Tibial artery (tissue), 4 donors: ENCODE measurements around the gene SCN5A.

Source experiments
- DNase-seq, 2 donors: peaks; one replicate each; pipeline ENCODE4 v3.0.0-alpha.2; 2019
- H3K27ac ChIP-seq, 2 donors: fragments of 200-600 bp; sonication (generic) in 1 of 2; 1 replicate in 1 of 2; 2 replicates in 1 of 2; pipeline ENCODE4 v1.5.1; 2018 to 2019; ENCODE audit warnings: mild to moderate bottlenecking in 1 of 2
- H3K27me3 ChIP-seq, 2 donors: fragments of 200-600 bp; sonication (generic) in 1 of 2; one replicate each; pipeline versions ENCODE4 v1.5.1 to v1.6.0; 2016 to 2019
- H3K36me3 ChIP-seq, 3 donors: fragments of 200-600 bp; sonication (generic) in 2 of 3; one replicate each; pipeline ENCODE4 v1.5.1; 2016 to 2019; ENCODE audit warnings: mild to moderate bottlenecking in 2 of 3
- H3K4me1 ChIP-seq, 4 donors: fragments of 200-600 bp; sonication (generic) in 2 of 4; 1 replicate in 3 of 4; 2 replicates in 1 of 4; pipeline ENCODE4 v1.5.1; 2016 to 2019
- H3K4me3 ChIP-seq, 2 donors: fragments of 200-600 bp; sonication (generic) in 1 of 2; 1 replicate in 1 of 2; 2 replicates in 1 of 2; pipeline ENCODE4 v1.5.1; 2018 to 2019; ENCODE audit warnings: mild to moderate bottlenecking in 2 of 2
- H3K9me3 ChIP-seq, 3 donors: fragments of 200-600 bp; sonication (generic) in 1 of 3; one replicate each; pipeline ENCODE4 v1.5.1; 2016 to 2019
- CTCF ChIP-seq, 2 experiments: fragments of 200-600 bp in 1 of 2; fragments of 450-650 bp in 1 of 2; IDR thresholded peaks; one replicate each; pipeline ENCODE4 v1.5.1; 2017 to 2019; ENCODE audit warnings: antibody characterized with exemption in 2 of 2, mild to moderate bottlenecking in 1 of 2, moderate library complexity in 1 of 2
- intact Hi-C: fragments of 100-400 bp; cut with DNase I; formaldehyde crosslinking; loops from one replicate; pipeline ENCODE4 v1.15.0; 2023; ENCODE audit warnings: low total_unique reads

SCN5A gene

GRCh38 chr3:38578551-38578950 is 70.9 kb downstream of the SCN5A start:
- peak; percentile 5 to 37 for DNase-seq
- Histone ChIP-seq H3K4me1 (no peaks in the 10 kb centered on the region), H3K4me3 (no peak overlapping the region), H3K27me3 (no peaks in the 10 kb centered on the region), H3K36me3 (no peaks in the 10 kb centered on the region), H3K27ac (no peak overlapping the region), H3K9me3 (peaks cover 0 to 3% (median 0%) of the 10 kb centered on the region in 3 donors)
- intact Hi-C loops = no loop called here
- no peak for TF ChIP-seq CTCF (IDR thresholded peaks at IDR 0.05)

DNA sequence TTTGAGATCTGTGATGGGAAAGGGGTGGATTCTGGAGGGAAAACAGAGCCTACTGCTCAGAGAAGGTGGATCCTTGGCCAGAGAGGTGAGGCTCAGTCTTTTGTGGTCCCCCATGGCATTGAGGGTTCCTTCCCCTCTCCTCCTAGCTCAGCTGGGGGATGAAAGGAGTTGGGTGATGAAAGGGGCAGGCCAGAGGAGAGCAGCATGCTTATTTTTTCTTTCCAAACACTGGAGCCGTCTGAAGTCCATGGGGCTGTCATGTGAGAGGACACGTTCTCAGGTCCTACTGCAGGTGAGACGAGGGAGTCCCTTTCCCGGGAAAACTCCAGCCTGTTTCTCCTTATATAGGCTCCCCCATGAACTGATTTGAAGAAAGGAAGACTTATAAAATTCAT is 71.4 kb downstream of the SCN5A start:
- intact Hi-C loops = no loop called here
- Histone ChIP-seq H3K36me3 (no peaks in the 10 kb centered on the region), H3K27me3 (no peaks in the 10 kb centered on the region), H3K9me3 (peaks cover 0 to 7% (median 0%) of the 10 kb centered on the region in 3 donors), H3K27ac (no peak overlapping the region), H3K4me1 (no peaks in the 10 kb centered on the region), H3K4me3 (no peak overlapping the region)
- peak in 1 of 2 donors; percentile 13 for DNase-seq
- no peak for TF ChIP-seq CTCF (IDR thresholded peaks at IDR 0.05)

GRCh38 chr3:38577371-38578080 is 72.0 kb downstream of the SCN5A start:
- no peaks in the 10 kb centered on the region for H3K4me1 ChIP-seq
- DNase-seq = peak; percentile 11 to 21
- no peaks in the 10 kb centered on the region for H3K27me3 ChIP-seq
- no peak overlapping the region for H3K27ac ChIP-seq
- no peak for TF ChIP-seq CTCF (IDR thresholded peaks at IDR 0.05)
- peaks cover 0 to 10% (median 1%) of the 10 kb centered on the region in 3 donors for H3K9me3 ChIP-seq
- H3K4me3 ChIP-seq = no peak overlapping the region
- H3K36me3 ChIP-seq = no peaks in the 10 kb centered on the region
- intact Hi-C loops = no loop called here

GRCh38 chr3:38576526-38577370 is 72.7 kb downstream of the SCN5A start:
- no peak overlapping the region for H3K4me3 ChIP-seq
- peaks cover 0 to 14% (median 4%) of the 10 kb centered on the region in 3 donors for H3K9me3 ChIP-seq
- TF ChIP-seq CTCF (IDR thresholded peaks at IDR 0.05) = no peak
- peak; percentile 15 to 51 for DNase-seq
- intact Hi-C loops = no loop called here
- no peaks in the 10 kb centered on the region for H3K27me3 ChIP-seq
- H3K27ac ChIP-seq = no peak overlapping the region
- H3K4me1 ChIP-seq = no peaks in the 10 kb centered on the region
- no peaks in the 10 kb centered on the region for H3K36me3 ChIP-seq

DNA sequence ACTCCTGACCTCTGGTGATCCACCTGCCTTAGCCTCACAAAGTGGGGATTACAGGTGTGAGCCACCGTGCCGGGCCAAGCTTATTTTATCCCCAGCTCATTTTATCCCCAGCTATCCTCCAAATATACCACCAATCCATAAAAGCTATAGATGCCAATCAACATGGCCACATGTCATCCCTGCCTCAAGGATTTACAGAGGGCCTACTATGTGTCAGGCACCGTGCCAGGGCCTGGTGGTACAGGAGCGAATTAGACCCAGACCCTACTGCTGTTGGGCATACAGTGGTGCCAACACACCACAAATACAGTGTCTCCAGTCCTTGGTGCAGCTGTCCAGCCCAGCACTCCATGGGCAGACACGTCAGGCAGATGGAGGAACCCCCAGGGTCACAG is 73.4 kb downstream of the SCN5A start:
- Histone ChIP-seq H3K27ac (no peak overlapping the region), H3K27me3 (no peaks in the 10 kb centered on the region), H3K4me1 (no peaks in the 10 kb centered on the region), H3K36me3 (no peaks in the 10 kb centered on the region), H3K9me3 (peaks cover 0 to 14% (median 4%) of the 10 kb centered on the region in 3 donors), H3K4me3 (no peak overlapping the region)
- DNase-seq = peak in 1 of 2 donors; percentile 19
- intact Hi-C loops = no loop called here
- no peak for TF ChIP-seq CTCF (IDR thresholded peaks at IDR 0.05)
